Suprapubic skin (tissue), 4 donors: ENCODE results near the gene HSFX3. TPM values are rescaled to one million over a fixed set of nuclear protein-coding genes. Genes with fewer than 3 reads are reported as not detected.

Experiments used
- DNase-seq, 2 donors: peaks; one replicate each; pipeline ENCODE4 v3.0.0-alpha.2; 2019; ENCODE audit warnings: low spot score in 2 of 2
- H3K27ac ChIP-seq: fragments of 200-600 bp; sonication (generic); one replicate; pipeline ENCODE4 v1.5.1; 2019
- H3K27me3 ChIP-seq: fragments of 200-600 bp; sonication (generic); one replicate; pipeline ENCODE4 v1.5.1; 2019
- H3K36me3 ChIP-seq: fragments of 200-600 bp; sonication (generic); one replicate; pipeline ENCODE4 v1.5.1; 2019
- H3K4me1 ChIP-seq: fragments of 200-600 bp; sonication (generic); one replicate; pipeline ENCODE4 v1.5.1; 2019
- H3K4me3 ChIP-seq: fragments of 200-600 bp; sonication (generic); one replicate; pipeline ENCODE4 v1.5.1; 2019; ENCODE audit warnings: mild to moderate bottlenecking
- H3K9me3 ChIP-seq: fragments of 200-600 bp; sonication (generic); one replicate; pipeline ENCODE4 v1.5.1; 2019
- CTCF ChIP-seq, 2 donors: fragments of 200-600 bp in 1 of 2; fragments of 450-650 bp in 1 of 2; sonication (generic) in 1 of 2; IDR thresholded peaks; one replicate each; pipeline ENCODE4 v1.5.1; 2016 to 2019; ENCODE audit warnings: antibody characterized with exemption in 2 of 2, mild to moderate bottlenecking in 1 of 2, moderate library complexity in 1 of 2
- EP300 ChIP-seq: sonication (generic); formaldehyde crosslinking; IDR thresholded peaks from one replicate; pipeline ENCODE4 v1.6.1; 2017; ENCODE audit warnings: antibody characterized with exemption
- POLR2A ChIP-seq, 2 donors: fragments of 450-650 bp; IDR thresholded peaks; one replicate each; pipeline ENCODE4 v1.6.1; 2017; ENCODE audit warnings: antibody characterized with exemption in 2 of 2, mild to moderate bottlenecking in 2 of 2, moderate library complexity in 2 of 2
- POLR2AphosphoS5 ChIP-seq, 3 donors: sonication (generic); formaldehyde crosslinking; IDR thresholded peaks; one replicate each; pipeline ENCODE4 v1.6.1; 2017; ENCODE audit warnings: antibody characterized with exemption in 3 of 3
- WGBS: methylation state at CpG from one replicate; pipeline ENCODE4 v1.1.5; 2018; 5-methylcytosine and 5-hydroxymethylcytosine counted together
- total RNA-seq, 4 donors: library from RNA; depleted of rRNA; stranded (reverse); fragments of >200 nt; gene quantifications; one replicate each; pipeline ENCODE4 v1.1.0, GENCODE V29; 2016

HSFX3 gene
- total RNA-seq, 4 donors from 2014 or later: not detected

- H3K36me3 ChIP-seq: no peaks in the 10 kb centered on the region
- 63% methylated on average over 4 of the region's 4 CpGs for WGBS
- H3K27me3 ChIP-seq: no peaks in the 10 kb centered on the region
- TF ChIP-seq POLR2AphosphoS5 (IDR thresholded peaks at IDR 0.05): no peak
- TF ChIP-seq CTCF (IDR thresholded peaks at IDR 0.05): peak; percentile 8 to 53
- H3K27ac ChIP-seq: no peak overlapping the region
- no peak for DNase-seq
- H3K4me3 ChIP-seq: no peak overlapping the region
- no peaks in the 10 kb centered on the region for H3K9me3 ChIP-seq
- H3K4me1 ChIP-seq: peaks cover 14% of the 10 kb centered on the region
These were observed 37.4 kb downstream of the HSFX3 start for GRCh38 chrX:149512225-149512885.

- Histone ChIP-seq H3K27me3 (no peaks in the 10 kb centered on the region), H3K27ac (no peak overlapping the region), H3K36me3 (no peaks in the 10 kb centered on the region), H3K4me3 (no peak overlapping the region), H3K9me3 (no peaks in the 10 kb centered on the region), H3K4me1 (peaks cover 14% of the 10 kb centered on the region)
- TF ChIP-seq CTCF (IDR thresholded peaks at IDR 0.05) (no peak), POLR2A (IDR thresholded peaks at IDR 0.05) (no peak), POLR2AphosphoS5 (IDR thresholded peaks at IDR 0.05) (no peak), EP300 (no peak)
- 65% methylated on average over 5 of the region's 5 CpGs for WGBS
- no peak for DNase-seq
These were observed 38.6 kb downstream of the HSFX3 start for GRCh38 chrX:149511081-149511480.

GRCh38 chrX:149510386-149510785 lies 39.3 kb downstream of the HSFX3 start:
- Histone ChIP-seq H3K4me1 (peaks cover 19% of the 10 kb centered on the region), H3K9me3 (no peaks in the 10 kb centered on the region), H3K27ac (no peak overlapping the region), H3K36me3 (no peaks in the 10 kb centered on the region), H3K4me3 (no peak overlapping the region), H3K27me3 (no peaks in the 10 kb centered on the region)
- 23% methylated on average over 4 of the region's 4 CpGs for WGBS
- TF ChIP-seq CTCF (IDR thresholded peaks at IDR 0.05) (no peak), POLR2AphosphoS5 (IDR thresholded peaks at IDR 0.05) (no peak), EP300 (no peak)
- no peak for DNase-seq

- no peak for DNase-seq
- no peak overlapping the region for H3K4me3 ChIP-seq
- no peaks in the 10 kb centered on the region for H3K36me3 ChIP-seq
- H3K27ac ChIP-seq: no peak overlapping the region
- H3K27me3 ChIP-seq: no peaks in the 10 kb centered on the region
- TF ChIP-seq CTCF (IDR thresholded peaks at IDR 0.05): no peak
- no peak for TF ChIP-seq EP300
- TF ChIP-seq POLR2A (IDR thresholded peaks at IDR 0.05): no peak
- H3K4me1 ChIP-seq: peaks cover 27% of the 10 kb centered on the region
- WGBS: 74% methylated on average over 1 of the region's 1 CpG
- H3K9me3 ChIP-seq: no peaks in the 10 kb centered on the region
These were observed 41.3 kb downstream of the HSFX3 start for GRCh38 chrX:149508467-149508866.

GRCh38 chrX:149506349-149506748 lies 43.4 kb downstream of the HSFX3 start:
- H3K4me3 ChIP-seq: no peak overlapping the region
- no peak for TF ChIP-seq POLR2AphosphoS5 (IDR thresholded peaks at IDR 0.05)
- no peak for TF ChIP-seq CTCF (IDR thresholded peaks at IDR 0.05)
- no peak for TF ChIP-seq POLR2A (IDR thresholded peaks at IDR 0.05)
- no peak for TF ChIP-seq EP300
- no peak overlapping the region for H3K27ac ChIP-seq
- H3K9me3 ChIP-seq: no peaks in the 10 kb centered on the region
- no peak for DNase-seq
- no peaks in the 10 kb centered on the region for H3K27me3 ChIP-seq
- H3K36me3 ChIP-seq: peaks cover 3% of the 10 kb centered on the region
- H3K4me1 ChIP-seq: peaks cover 20% of the 10 kb centered on the region
- 93% methylated on average over 2 of the region's 2 CpGs for WGBS
